ENCODE measurements around the gene TPI1. TPM values are rescaled to one million over a fixed set of nuclear protein-coding genes. Genes with fewer than 3 reads are reported as not detected.
A peak's percentile ranks its signal among the peaks of the same experiment; 100 is the strongest.
"Not testable (repeated sequence)": the region's sequence is repeated elsewhere in the genome, so short reads cannot be mapped to it uniquely, and the experiment has no call there.

Gene TPI1
- total RNA-seq, 1 experiment from 2014 or later: 549 TPM

DNA sequence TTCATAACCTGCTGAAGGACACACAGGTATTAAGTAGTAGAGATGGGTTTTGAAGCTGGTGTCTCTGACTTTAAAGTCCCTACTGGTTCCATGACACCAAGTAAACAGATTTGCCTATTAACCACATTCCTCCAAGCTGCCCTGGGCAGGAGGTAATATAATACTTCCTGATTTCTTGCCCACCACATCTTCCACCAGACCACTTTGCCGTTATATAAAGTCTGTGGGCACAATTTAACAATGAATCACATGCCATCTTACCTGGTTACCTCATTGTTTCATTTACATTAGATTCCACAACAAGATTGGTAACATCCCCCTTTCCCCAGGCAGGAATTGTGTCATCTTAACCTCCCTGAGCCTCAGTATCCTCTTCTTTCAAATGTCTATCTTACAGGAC, 36.4 kb downstream of the TPI1 start:
- Mint-ChIP-seq H3K27me3 (ENCODE audit: insufficient read depth, unreplicated experiment) (no peaks in the 10 kb centered on the region), H3K36me3 (ENCODE audit: insufficient read depth, unreplicated experiment) (no peaks in the 10 kb centered on the region), H3K4me1 (ENCODE audit: insufficient read depth, unreplicated experiment) (peaks cover 5% of the 10 kb centered on the region), H3K27ac (ENCODE audit: low read depth, unreplicated experiment) (no peak overlapping the region), H3K4me3 (ENCODE audit: unreplicated experiment) (no peak overlapping the region), H3K9me3 (ENCODE audit: unreplicated experiment) (no peaks in the 10 kb centered on the region)
- DNase-seq (ENCODE audit: unreplicated experiment): no peak
- POLR2A ChIA-PET: interaction anchor here (1.1 to 2.1 kb wide), 4 partner anchors 16 to 61 kb away, joined by 3 to 16 read pairs (median 5); no protein-coding TSS in a partner anchor
- intact Hi-C loops (cut with micrococcal nuclease): no loop called here
- TF ChIP-seq, protein P1, sequence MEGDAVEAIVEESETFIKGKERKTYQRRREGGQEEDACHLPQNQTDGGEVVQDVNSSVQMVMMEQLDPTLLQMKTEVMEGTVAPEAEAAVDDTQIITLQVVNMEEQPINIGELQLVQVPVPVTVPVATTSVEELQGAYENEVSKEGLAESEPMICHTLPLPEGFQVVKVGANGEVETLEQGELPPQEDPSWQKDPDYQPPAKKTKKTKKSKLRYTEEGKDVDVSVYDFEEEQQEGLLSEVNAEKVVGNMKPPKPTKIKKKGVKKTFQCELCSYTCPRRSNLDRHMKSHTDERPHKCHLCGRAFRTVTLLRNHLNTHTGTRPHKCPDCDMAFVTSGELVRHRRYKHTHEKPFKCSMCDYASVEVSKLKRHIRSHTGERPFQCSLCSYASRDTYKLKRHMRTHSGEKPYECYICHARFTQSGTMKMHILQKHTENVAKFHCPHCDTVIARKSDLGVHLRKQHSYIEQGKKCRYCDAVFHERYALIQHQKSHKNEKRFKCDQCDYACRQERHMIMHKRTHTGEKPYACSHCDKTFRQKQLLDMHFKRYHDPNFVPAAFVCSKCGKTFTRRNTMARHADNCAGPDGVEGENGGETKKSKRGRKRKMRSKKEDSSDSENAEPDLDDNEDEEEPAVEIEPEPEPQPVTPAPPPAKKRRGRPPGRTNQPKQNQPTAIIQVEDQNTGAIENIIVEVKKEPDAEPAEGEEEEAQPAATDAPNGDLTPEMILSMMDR (IDR thresholded peaks at IDR 0.05; ENCODE audit: unreplicated experiment): no peak
- CTCF ChIA-PET: interaction anchor here (1.0 to 1.3 kb wide), 2 partner anchors 12 to 20 kb away, joined by 3 to 5 read pairs; no protein-coding TSS in a partner anchor
- no TSS peak for BruUV-seq (replicated peaks)

DNA sequence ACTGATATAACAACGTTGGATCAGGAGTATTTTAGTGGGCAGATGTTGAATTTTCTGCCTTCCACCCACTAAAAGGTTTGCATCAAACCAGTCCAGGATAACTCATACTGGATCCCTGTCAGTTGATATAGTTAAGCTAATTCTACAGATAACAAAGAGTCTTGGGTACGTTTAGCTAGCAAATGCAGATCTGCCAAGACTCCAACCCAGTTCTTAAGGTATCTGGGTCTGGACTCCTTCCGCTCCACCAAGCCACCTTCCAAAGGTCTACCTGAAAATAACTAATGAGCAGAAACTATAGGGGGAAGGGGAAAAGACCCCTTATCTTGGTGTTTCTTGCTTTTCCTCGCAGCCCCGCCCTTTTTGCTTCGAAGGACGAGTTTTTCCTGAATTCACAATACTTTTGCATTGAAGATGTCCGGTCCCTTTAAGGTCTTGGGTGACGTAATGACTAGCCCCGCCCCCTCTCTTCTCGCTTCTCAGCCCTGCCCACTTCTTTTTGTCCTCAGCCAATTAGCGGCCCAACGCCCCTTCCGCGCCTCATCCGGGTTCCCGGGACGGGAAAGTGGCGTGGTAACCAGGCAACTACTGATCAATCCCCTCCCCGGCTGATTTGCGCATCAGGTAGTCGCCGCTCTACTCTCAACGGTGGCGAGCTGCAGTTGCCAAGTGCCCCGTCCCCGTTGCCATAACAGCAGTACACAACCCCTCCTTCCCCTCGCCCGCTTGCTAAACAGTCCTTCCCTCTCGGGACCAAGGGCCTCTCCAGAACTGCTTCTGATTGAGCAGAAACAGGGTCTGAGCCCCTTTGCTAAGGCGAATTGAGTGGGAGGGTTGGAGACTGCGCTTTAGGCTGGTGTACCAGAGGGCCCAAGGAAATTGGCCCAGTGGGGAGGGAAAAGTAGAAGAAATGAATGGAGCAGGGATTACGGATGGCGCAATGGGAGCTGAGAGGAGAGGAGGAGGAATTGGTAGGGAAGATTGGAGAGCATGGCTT, 37.2 kb downstream of the TPI1 start, which contains the start of gene LRRC23:
Gene LRRC23 (plus strand): TSS at position 543 of the 997 bp plus-strand sequence. CDS start 812 bp downstream, outside the sequence.
- TF ChIP-seq, protein P1 (IDR thresholded peaks at IDR 0.05; ENCODE audit: unreplicated experiment): no peak
- ChIA-PET CTCF (interaction anchor here (0.8 to 3.1 kb wide), 8 partner anchors 13 to 40 kb away, joined by 3 to 12 read pairs (median 4); partner anchors contain the start of genes SPSB2 and TPI1), POLR2A (interaction anchor here (0.7 to 2.2 kb wide), 15 partner anchors 14 to 181 kb away, joined by 3 to 16 read pairs (median 5); partner anchors contain the start of genes C12orf57, COPS7A, MLF2 and RNU7-1)
- Mint-ChIP-seq H3K36me3 (ENCODE audit: insufficient read depth, unreplicated experiment) (no peaks in the 10 kb centered on the region), H3K4me3 (ENCODE audit: unreplicated experiment) (no peak within 1 kb of the TSS), H3K9me3 (ENCODE audit: unreplicated experiment) (no peaks in the 10 kb centered on the region), H3K27me3 (ENCODE audit: insufficient read depth, unreplicated experiment) (no peaks in the 10 kb centered on the region), H3K27ac (ENCODE audit: low read depth, unreplicated experiment) (no peak within 1 kb of the TSS), H3K4me1 (ENCODE audit: insufficient read depth, unreplicated experiment) (peaks cover 2% of the 10 kb centered on the region)
- DNase-seq (ENCODE audit: unreplicated experiment): peak; percentile 96
- intact Hi-C loops (cut with micrococcal nuclease): no loop called here
- BruUV-seq (replicated peaks): no TSS peak

DNA sequence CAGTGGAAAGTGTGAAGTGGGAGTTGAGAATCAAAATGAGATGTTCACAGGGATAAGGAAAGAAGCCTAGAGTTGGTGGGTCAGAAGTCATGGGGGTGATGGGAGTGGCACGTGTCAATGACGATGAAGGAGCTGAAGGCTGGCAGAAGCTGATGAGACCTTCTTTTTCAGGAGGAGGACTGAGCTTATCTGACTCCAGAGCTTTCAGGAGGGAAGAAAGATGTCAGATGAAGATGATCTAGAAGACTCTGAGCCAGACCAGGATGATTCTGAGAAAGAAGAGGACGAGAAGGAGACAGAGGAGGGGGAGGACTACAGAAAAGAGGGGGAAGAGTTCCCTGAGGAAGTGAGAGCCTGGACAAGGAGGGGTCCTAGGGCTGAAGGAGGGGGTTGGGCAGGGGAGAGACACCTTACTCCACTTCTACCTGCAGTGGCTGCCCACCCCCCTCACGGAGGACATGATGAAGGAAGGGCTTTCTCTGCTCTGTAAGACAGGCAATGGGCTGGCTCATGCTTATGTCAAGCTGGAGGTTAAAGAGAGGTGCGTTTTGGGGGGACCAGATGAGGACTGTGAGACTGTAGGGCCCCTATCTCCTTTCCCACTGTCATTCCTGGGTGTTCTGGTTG, 38.2 kb downstream of the TPI1 start:
- no peaks in the 10 kb centered on the region for H3K9me3 Mint-ChIP-seq (ENCODE audit: unreplicated experiment)
- intact Hi-C loops (cut with micrococcal nuclease): no loop called here
- H3K27ac Mint-ChIP-seq (ENCODE audit: low read depth, unreplicated experiment): no peak overlapping the region
- no peak overlapping the region for H3K4me3 Mint-ChIP-seq (ENCODE audit: unreplicated experiment)
- H3K36me3 Mint-ChIP-seq (ENCODE audit: insufficient read depth, unreplicated experiment): no peaks in the 10 kb centered on the region
- POLR2A ChIA-PET: interaction anchor here (0.6 to 2.2 kb wide), 17 partner anchors 15 to 257 kb away, joined by 3 to 16 read pairs (median 5); partner anchors contain the start of genes C12orf57, COPS7A, MLF2 and RNU7-1
- TF ChIP-seq, protein P1 (IDR thresholded peaks at IDR 0.05; ENCODE audit: unreplicated experiment): no peak
- DNase-seq (ENCODE audit: unreplicated experiment): no peak
- H3K4me1 Mint-ChIP-seq (ENCODE audit: insufficient read depth, unreplicated experiment): no peaks in the 10 kb centered on the region
- H3K27me3 Mint-ChIP-seq (ENCODE audit: insufficient read depth, unreplicated experiment): no peaks in the 10 kb centered on the region
- CTCF ChIA-PET: interaction anchor here (0.6 to 3.1 kb wide), 8 partner anchors 14 to 39 kb away, joined by 3 to 12 read pairs (median 4); partner anchors contain the start of genes SPSB2 and TPI1
- no TSS peak for BruUV-seq (replicated peaks)

DNA sequence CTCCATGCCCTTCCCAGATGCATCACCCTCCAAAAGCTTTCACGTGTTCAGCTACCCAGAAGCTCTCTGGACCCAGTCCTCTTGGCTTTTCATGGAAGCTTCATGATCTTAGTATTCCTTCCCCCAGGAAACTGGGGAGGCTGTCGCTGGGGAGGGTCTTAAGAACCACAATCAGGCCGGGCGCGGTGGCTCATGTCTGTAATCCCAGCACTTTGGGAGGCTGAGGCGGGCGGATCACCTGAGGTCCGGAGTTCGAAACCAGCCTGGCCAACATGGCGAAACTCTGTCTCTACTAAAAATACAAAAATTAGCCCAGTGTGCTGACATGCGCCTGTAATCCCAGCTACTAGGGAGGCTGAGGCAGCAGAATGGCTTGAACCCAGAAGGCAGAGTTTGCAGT, 40.8 kb downstream of the TPI1 start:
- H3K27ac Mint-ChIP-seq (ENCODE audit: low read depth, unreplicated experiment); H3K4me3 Mint-ChIP-seq (ENCODE audit: unreplicated experiment); DNase-seq (ENCODE audit: unreplicated experiment); H3K36me3 Mint-ChIP-seq (ENCODE audit: insufficient read depth, unreplicated experiment); H3K9me3 Mint-ChIP-seq (ENCODE audit: unreplicated experiment); H3K4me1 Mint-ChIP-seq (ENCODE audit: insufficient read depth, unreplicated experiment); BruUV-seq (replicated peaks); H3K27me3 Mint-ChIP-seq (ENCODE audit: insufficient read depth, unreplicated experiment); intact Hi-C loops (cut with micrococcal nuclease): not testable (repeated sequence)
- ChIA-PET CTCF (interaction anchor here (1.2 to 3.1 kb wide), 3 partner anchors 15 to 17 kb away, joined by 7 to 15 read pairs (median 13); no protein-coding TSS in a partner anchor), POLR2A (interaction anchor here (1.0 to 3.1 kb wide), 6 partner anchors 17 to 200 kb away, joined by 3 to 11 read pairs (median 3); partner anchors contain the start of gene SPSB2)

All from MCF 10A (cell line).